Chondrocyte (in vitro differentiated cells): ENCODE measurements around the gene NRG4. TPM values are rescaled to one million over a fixed set of nuclear protein-coding genes. Genes with fewer than 3 reads are reported as not detected.
A peak's percentile ranks its signal among the peaks of the same experiment; 100 is the strongest.

Experiments
- DNase-seq: peaks from one replicate; pipeline ENCODE4 v3.0.0; 2021; ENCODE audit warnings: mixed read lengths, low spot score
- H3K27ac Mint-ChIP-seq: one replicate; pipeline ENCODE4 v1.8.0; 2021; ENCODE audit warnings: mild to moderate bottlenecking, moderate library complexity, mixed read lengths; ENCODE audit not compliant: unreplicated experiment
- H3K27me3 Mint-ChIP-seq: 2 replicates; pipeline ENCODE4 v1.8.0; 2021; ENCODE audit warnings: low read depth, mixed read lengths
- H3K36me3 Mint-ChIP-seq: 2 replicates; pipeline ENCODE4 v1.8.0; 2021; ENCODE audit warnings: low read depth, mixed read lengths
- H3K4me1 Mint-ChIP-seq: 2 replicates; pipeline ENCODE4 v1.8.0; 2021; ENCODE audit warnings: low read depth, mild to moderate bottlenecking, mixed read lengths
- H3K4me3 Mint-ChIP-seq: one replicate; pipeline ENCODE4 v1.8.0; 2021; ENCODE audit warnings: mild to moderate bottlenecking, moderate library complexity, mixed read lengths; ENCODE audit not compliant: unreplicated experiment
- H3K9me3 Mint-ChIP-seq: 2 replicates; pipeline ENCODE4 v1.8.0; 2021; ENCODE audit warnings: low read depth, mixed read lengths
- CTCF ChIP-seq: fragments of 200-600 bp; sonication (generic); IDR thresholded peaks from 2 replicates; pipeline ENCODE4 v1.5.0; 2021; ENCODE audit warnings: antibody characterized with exemption, mild to moderate bottlenecking, moderate library complexity
- total RNA-seq: library from RNA; stranded (reverse); gene quantifications from 3 replicates; pipeline ENCODE4 v1.2.1, GENCODE V29; 2021

The NRG4 gene
- total RNA-seq, 1 donor from 2014 or later: not detected

GRCh38 chr15:75902129-75902557 lies 110.1 kb downstream of the NRG4 start:
- Mint-ChIP-seq H3K27me3 (no peaks in the 10 kb centered on the region), H3K27ac (peak overlapping the region; percentile 81), H3K4me1 (peaks cover 39% of the 10 kb centered on the region), H3K36me3 (peaks cover 8% of the 10 kb centered on the region), H3K4me3 (no peak overlapping the region), H3K9me3 (no peaks in the 10 kb centered on the region)
- no peak for DNase-seq
- no peak for TF ChIP-seq CTCF

DNA sequence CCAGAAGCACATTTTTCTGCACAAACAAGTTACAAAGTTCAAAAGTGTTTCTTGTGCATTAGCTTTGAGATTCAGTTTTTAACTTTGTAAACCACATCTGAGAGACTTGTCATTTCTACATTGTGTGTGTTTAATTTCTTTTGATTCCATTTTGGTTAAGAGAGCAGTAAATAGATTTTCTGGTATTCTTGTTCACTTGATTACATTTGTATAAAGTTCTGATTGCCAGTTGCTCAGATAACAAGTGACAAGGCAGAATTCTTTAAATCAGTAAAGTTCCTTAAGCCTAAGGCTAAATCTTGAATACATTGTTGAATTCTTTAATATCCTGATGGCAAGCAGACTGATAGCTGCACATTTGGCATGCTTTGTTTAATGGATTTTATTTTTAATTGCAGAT lies 111.6 kb downstream of the NRG4 start:
- no peak overlapping the region for H3K27ac Mint-ChIP-seq
- H3K27me3 Mint-ChIP-seq: no peaks in the 10 kb centered on the region
- H3K4me3 Mint-ChIP-seq: no peak overlapping the region
- TF ChIP-seq CTCF: no peak
- H3K4me1 Mint-ChIP-seq: peaks cover 31% of the 10 kb centered on the region
- no peaks in the 10 kb centered on the region for H3K9me3 Mint-ChIP-seq
- no peak for DNase-seq
- peaks cover 8% of the 10 kb centered on the region for H3K36me3 Mint-ChIP-seq

DNA sequence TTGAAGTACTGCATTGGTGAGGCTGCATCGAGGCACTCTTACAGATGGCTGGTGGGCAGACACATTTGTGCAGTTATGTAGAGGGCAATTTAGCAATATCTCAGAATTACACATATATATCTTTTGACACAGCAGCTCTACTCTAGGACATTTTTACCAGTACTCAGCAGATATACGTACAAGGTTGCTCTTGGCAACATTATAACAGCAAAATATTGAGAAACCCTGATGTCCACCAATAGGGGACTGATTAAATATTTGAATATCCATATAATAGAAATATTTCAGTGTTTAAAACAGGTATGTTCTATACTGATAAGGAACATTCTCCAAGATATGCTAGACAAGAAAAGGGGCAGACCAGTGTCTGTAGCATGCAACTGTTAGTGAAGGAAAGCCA lies 116.5 kb downstream of the NRG4 start:
- H3K27ac Mint-ChIP-seq: peak overlapping the region; percentile 46
- no peak for TF ChIP-seq CTCF
- no peak overlapping the region for H3K4me3 Mint-ChIP-seq
- peaks cover 14% of the 10 kb centered on the region for H3K4me1 Mint-ChIP-seq
- no peak for DNase-seq
- no peaks in the 10 kb centered on the region for H3K27me3 Mint-ChIP-seq
- peaks cover 12% of the 10 kb centered on the region for H3K36me3 Mint-ChIP-seq
- no peaks in the 10 kb centered on the region for H3K9me3 Mint-ChIP-seq

- H3K4me1 Mint-ChIP-seq: peaks cover 17% of the 10 kb centered on the region
- peaks cover 21% of the 10 kb centered on the region for H3K36me3 Mint-ChIP-seq
- no peaks in the 10 kb centered on the region for H3K9me3 Mint-ChIP-seq
- no peak overlapping the region for H3K4me3 Mint-ChIP-seq
- no peaks in the 10 kb centered on the region for H3K27me3 Mint-ChIP-seq
- no peak for TF ChIP-seq CTCF
- no peak for DNase-seq
- peak overlapping the region; percentile 81 for H3K27ac Mint-ChIP-seq
Measured at GRCh38 chr15:75891895-75892294, 120.3 kb downstream of the NRG4 start.

Other genes starting within 250 kb of the NRG4 start
- gene UBE2Q2, start 169.0 kb downstream of the NRG4 start, total RNA-seq: 60.6 to 77.5 TPM (median 62.1 TPM) in 3 replicates
- gene FBXO22, start 108.5 kb downstream of the NRG4 start, total RNA-seq: 33.6 to 40.1 TPM (median 35.1 TPM) in 3 replicates
- 0.20 to 1.1 TPM (median 0.23 TPM) in 3 replicates for gene TMEM266, start 47.6 kb upstream of the NRG4 start, total RNA-seq